ENCODE results near the gene RACGAP1.

- TF ChIP-seq ZC3H10 (CRISPR knock-in tag; IDR thresholded peaks at IDR 0.05) (no peak), PATZ1 (CRISPR knock-in tag; IDR thresholded peaks at IDR 0.05; ENCODE audit: borderline replicate concordance) (no peak), TCF4 (CRISPR knock-in tag; IDR thresholded peaks at IDR 0.05; ENCODE audit: borderline replicate concordance) (no peak), CSRNP3 (CRISPR knock-in tag; IDR thresholded peaks at IDR 0.05) (no peak), ESRRG (CRISPR knock-in tag; IDR thresholded peaks at IDR 0.05) (no peak), POU6F1 (CRISPR knock-in tag; IDR thresholded peaks at IDR 0.05; ENCODE audit: borderline replicate concordance, low read depth) (no peak), GLIS3 (CRISPR knock-in tag; IDR thresholded peaks at IDR 0.05) (no peak), ARNTL (CRISPR knock-in tag; IDR thresholded peaks at IDR 0.05; ENCODE audit: borderline replicate concordance, low read depth) (no peak), RARB (CRISPR knock-in tag; IDR thresholded peaks at IDR 0.05) (no peak), BACH2 (CRISPR knock-in tag; IDR thresholded peaks at IDR 0.05; ENCODE audit: borderline replicate concordance) (no peak), TSHZ2 (CRISPR knock-in tag; IDR thresholded peaks at IDR 0.05) (no peak)
Measured at GRCh38 chr12:49965836-49966235, 59.5 kb downstream of the RACGAP1 start.
